ENCODE results near the gene RBM23.

DNA sequence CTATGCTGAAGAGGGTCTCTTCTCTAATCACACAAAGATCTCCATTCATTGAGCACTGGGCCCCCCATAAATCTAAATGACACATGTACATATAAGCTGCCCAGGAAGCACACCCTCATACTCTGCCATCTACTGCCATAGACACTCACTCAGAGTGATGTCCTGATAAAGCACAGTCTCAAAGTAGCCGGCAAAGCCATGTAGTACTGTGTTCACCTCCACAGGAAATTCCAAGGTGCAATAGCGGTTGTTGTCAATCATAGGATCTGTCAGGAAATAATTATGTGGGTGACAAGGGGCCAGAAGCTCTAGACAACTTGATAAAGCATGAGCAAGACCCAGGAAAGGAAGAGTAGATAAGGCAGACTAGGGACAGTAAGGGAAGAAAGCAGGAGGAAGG is 3.3 kb upstream of the RBM23 start:
- TF ChIP-seq EZH2 (IDR thresholded peaks at IDR 0.05; ENCODE audit: low read length, unreplicated experiment) (no peak), EZH2phosphoT487 (IDR thresholded peaks at IDR 0.05; ENCODE audit: borderline replicate concordance, low read length) (no peak)
- TF ChIP-seq, protein P1, sequence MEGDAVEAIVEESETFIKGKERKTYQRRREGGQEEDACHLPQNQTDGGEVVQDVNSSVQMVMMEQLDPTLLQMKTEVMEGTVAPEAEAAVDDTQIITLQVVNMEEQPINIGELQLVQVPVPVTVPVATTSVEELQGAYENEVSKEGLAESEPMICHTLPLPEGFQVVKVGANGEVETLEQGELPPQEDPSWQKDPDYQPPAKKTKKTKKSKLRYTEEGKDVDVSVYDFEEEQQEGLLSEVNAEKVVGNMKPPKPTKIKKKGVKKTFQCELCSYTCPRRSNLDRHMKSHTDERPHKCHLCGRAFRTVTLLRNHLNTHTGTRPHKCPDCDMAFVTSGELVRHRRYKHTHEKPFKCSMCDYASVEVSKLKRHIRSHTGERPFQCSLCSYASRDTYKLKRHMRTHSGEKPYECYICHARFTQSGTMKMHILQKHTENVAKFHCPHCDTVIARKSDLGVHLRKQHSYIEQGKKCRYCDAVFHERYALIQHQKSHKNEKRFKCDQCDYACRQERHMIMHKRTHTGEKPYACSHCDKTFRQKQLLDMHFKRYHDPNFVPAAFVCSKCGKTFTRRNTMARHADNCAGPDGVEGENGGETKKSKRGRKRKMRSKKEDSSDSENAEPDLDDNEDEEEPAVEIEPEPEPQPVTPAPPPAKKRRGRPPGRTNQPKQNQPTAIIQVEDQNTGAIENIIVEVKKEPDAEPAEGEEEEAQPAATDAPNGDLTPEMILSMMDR (conservative IDR thresholded peaks at IDR 0.05; ENCODE audit: low read depth, low read length): no peak

Measured in PC-3 (cell line).